CD14-positive monocyte (primary cell): ENCODE results near the gene GMDS. TPM values are rescaled to one million over a fixed set of nuclear protein-coding genes. Genes with fewer than 3 reads are reported as not detected.
A peak's percentile ranks its signal among the peaks of the same experiment; 100 is the strongest.

ENCODE experiments used
- DNase-seq, 3 donors: peaks; one replicate each; pipeline ENCODE4 v3.0.0-alpha.2; 2011 to 2022
- H2AFZ ChIP-seq: 2 replicates; pipeline ENCODE4 v1.6.0; 2012; ENCODE audit warnings: mild to moderate bottlenecking, low read depth, low read length, inconsistent platforms; ENCODE audit not compliant: insufficient read depth, poor library complexity, severe bottlenecking
- H3K27ac ChIP-seq, 2 donors: 1 replicate in 1 of 2; 2 replicates in 1 of 2; pipeline ENCODE4 v1.5.1; 2012 to 2013; ENCODE audit warnings: low read length in 2 of 2, control low read depth in 1 of 2, inconsistent platforms in 1 of 2, low read depth in 1 of 2, mild to moderate bottlenecking in 1 of 2
- H3K27me3 ChIP-seq, 2 donors: one replicate each; pipeline versions ENCODE4 v1.6.0 to v1.6.1; 2011 to 2013; ENCODE audit warnings: low read length in 2 of 2; ENCODE audit not compliant: control insufficient read depth in 2 of 2, insufficient read depth in 2 of 2
- H3K36me3 ChIP-seq, 2 donors: replicated peaks in 1 of 2; 1 replicate in 1 of 2; 2 replicates in 1 of 2; pipeline versions ENCODE4 v1.5.1 to v1.6.1; 2012 to 2013; ENCODE audit warnings: low read length in 2 of 2, control low read depth in 1 of 2, inconsistent platforms in 1 of 2, mild to moderate bottlenecking in 1 of 2; ENCODE audit not compliant: insufficient read depth in 2 of 2, control insufficient read depth in 1 of 2
- H3K4me1 ChIP-seq, 2 donors: 1 replicate in 1 of 2; 2 replicates in 1 of 2; pipeline versions ENCODE4 v1.5.1 to v1.6.1; 2012 to 2013; ENCODE audit warnings: low read length in 2 of 2, control low read depth in 1 of 2, inconsistent platforms in 1 of 2, mild to moderate bottlenecking in 1 of 2, moderate library complexity in 1 of 2; ENCODE audit not compliant: insufficient read depth in 2 of 2, control insufficient read depth in 1 of 2
- H3K4me2 ChIP-seq: replicated peaks from 2 replicates; pipeline ENCODE3; 2012; ENCODE audit warnings: low read length, moderate library complexity, mild to moderate bottlenecking; ENCODE audit not compliant: poor library complexity, severe bottlenecking; ENCODE audit errors: extremely low read depth
- H3K4me3 ChIP-seq, 3 experiments: fragments of 200-600 bp in 1 of 3; sonication (generic) in 1 of 3; replicated peaks in 1 of 3; 1 replicate in 2 of 3; 2 replicates in 1 of 3; pipeline ENCODE4 v1.5.1; 2011 to 2013; ENCODE audit warnings: low read length in 3 of 3, mild to moderate bottlenecking in 3 of 3, control low read depth in 2 of 3, low read depth in 2 of 3, inconsistent platforms in 1 of 3, moderate library complexity in 1 of 3
- H3K79me2 ChIP-seq: 2 replicates; pipeline ENCODE4 v1.6.0; 2012; ENCODE audit warnings: mild to moderate bottlenecking, control low read depth, inconsistent platforms, low read length, moderate library complexity; ENCODE audit not compliant: insufficient read depth
- H3K9ac ChIP-seq: 2 replicates; pipeline ENCODE4 v1.6.0; 2017; ENCODE audit warnings: low read length, mild to moderate bottlenecking; ENCODE audit not compliant: insufficient read depth, poor library complexity, severe bottlenecking
- H3K9me3 ChIP-seq, 2 donors: replicated peaks in 1 of 2; 1 replicate in 1 of 2; 2 replicates in 1 of 2; pipeline versions ENCODE4 v1.5.1 to v1.6.1; 2012 to 2013; ENCODE audit warnings: low read length in 2 of 2, control low read depth in 1 of 2; ENCODE audit not compliant: control insufficient read depth in 1 of 2, insufficient read depth in 1 of 2
- H4K20me1 ChIP-seq: 2 replicates; pipeline ENCODE4 v1.6.0; 2012; ENCODE audit warnings: mild to moderate bottlenecking, low read length, control low read depth, moderate library complexity; ENCODE audit not compliant: insufficient read depth
- H3K27ac Mint-ChIP-seq, 7 donors: one replicate each; pipeline ENCODE4 v1.8.0; 2020; ENCODE audit warnings: mild to moderate bottlenecking in 7 of 7, mixed read lengths in 7 of 7, moderate library complexity in 6 of 7, inconsistent platforms in 2 of 7
- H3K27me3 Mint-ChIP-seq, 3 donors: one replicate each; pipeline ENCODE4 v1.8.0; 2021 to 2022; ENCODE audit warnings: low read depth in 3 of 3, mild to moderate bottlenecking in 3 of 3, mixed read lengths in 3 of 3, moderate library complexity in 3 of 3, inconsistent platforms in 1 of 3
- H3K36me3 Mint-ChIP-seq, 2 donors: one replicate each; pipeline ENCODE4 v1.8.0; 2020; ENCODE audit warnings: mixed read lengths in 2 of 2, inconsistent platforms in 1 of 2, mild to moderate bottlenecking in 1 of 2
- H3K4me1 Mint-ChIP-seq: one replicate; pipeline ENCODE4 v1.8.0; 2020; ENCODE audit warnings: mild to moderate bottlenecking, mixed read lengths
- H3K4me3 Mint-ChIP-seq, 2 donors: one replicate each; pipeline ENCODE4 v1.8.0; 2020; ENCODE audit warnings: mild to moderate bottlenecking in 2 of 2, mixed read lengths in 2 of 2, moderate library complexity in 1 of 2
- H3K9me3 Mint-ChIP-seq, 7 donors: one replicate each; pipeline ENCODE4 v1.8.0; 2020 to 2022; ENCODE audit warnings: mixed read lengths in 7 of 7, mild to moderate bottlenecking in 6 of 7, moderate library complexity in 6 of 7, inconsistent platforms in 2 of 7
- CTCF ChIP-seq: fragments of 200-600 bp; IDR thresholded peaks from one replicate; pipeline ENCODE4 v1.8.0; 2022; ENCODE audit warnings: antibody characterized with exemption, mild to moderate bottlenecking
- WGBS: methylation state at CpG from one replicate; pipeline ENCODE4 v1.1.5; 2013; ENCODE audit warnings: missing lambda C conversion rate; ENCODE audit not compliant: insufficient coverage; 5-methylcytosine and 5-hydroxymethylcytosine counted together
- intact Hi-C, 2 donors: fragments of 100-400 bp; cut with micrococcal nuclease; formaldehyde crosslinking; loops; one replicate each; pipeline versions ENCODE4 v1.15.0 to v1.15.1; 2023
- polyA plus RNA-seq, 3 donors: library from polyadenylated mRNA; depleted of rRNA in 1 of 3; unstranded in 2 of 3; stranded (reverse) in 1 of 3; fragments of 300-500 nt in 2 of 3; fragments of >200 nt in 1 of 3; fragmentation: Illumina TruSeq in 2 of 3; gene quantifications; 1 replicate in 2 of 3; 2 replicates in 1 of 3; pipeline ENCODE4 v1.2.3, GENCODE V29; 2012 to 2021

GMDS gene
- polyA plus RNA-seq, 3 donors = 10.5 to 19.9 (median 17.6) TPM

DNA sequence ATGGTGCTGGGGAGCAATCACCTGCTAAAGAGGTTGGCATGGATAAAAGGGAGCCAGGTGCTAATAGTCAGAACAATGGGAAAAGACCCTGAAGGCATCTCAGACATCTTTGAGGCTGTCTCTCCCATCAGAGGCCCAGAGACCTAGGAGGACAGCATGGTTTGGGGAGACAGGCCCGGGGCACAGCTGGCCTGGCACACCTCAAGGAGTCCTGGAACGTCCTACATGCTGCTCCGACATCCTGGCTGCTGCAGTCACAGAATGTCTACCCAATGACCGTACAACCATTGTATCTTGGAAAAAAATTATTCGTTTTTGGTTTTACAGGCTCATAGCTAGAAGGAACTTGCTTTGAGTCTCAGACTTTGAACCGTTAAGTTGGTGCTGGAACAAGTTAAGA lies 4.4 kb downstream of the GMDS start:
- 96% methylated on average over 6 of the region's 6 CpGs for WGBS
- DNase-seq = no peak
- Histone ChIP-seq H3K4me3 (no peak overlapping the region), H3K36me3 (no peaks in the 10 kb centered on the region), H3K27ac (no peak overlapping the region), H3K9me3 (no peaks in the 10 kb centered on the region), H3K4me1 (peaks cover 19 to 27% of the 10 kb centered on the region in 2 donors), H4K20me1 (peaks cover 3% of the 10 kb centered on the region), H2AFZ (no peak overlapping the region), H3K4me2 (no peak overlapping the region), H3K9ac (no peak overlapping the region), H3K79me2 (peaks cover 54% of the 10 kb centered on the region), H3K27me3 (no peaks in the 10 kb centered on the region)
- peaks cover 3 to 7% (median 3%) of the 10 kb centered on the region in 3 donors for H3K27me3 Mint-ChIP-seq
- no peak overlapping the region for H3K4me3 Mint-ChIP-seq
- peaks cover 0 to 4% (median 0%) of the 10 kb centered on the region in 7 donors for H3K9me3 Mint-ChIP-seq
- H3K36me3 Mint-ChIP-seq = peaks cover 0 to 3% of the 10 kb centered on the region in 2 donors
- TF ChIP-seq CTCF = no peak
- peak overlapping the region in 2 of 7 donors; percentile 7 to 35 for H3K27ac Mint-ChIP-seq
- intact Hi-C loops = loop anchor here (10.0 kb wide), 4 partner anchors 304 to 626 kb away; partner anchors contain the start of gene WRNIP1 (in 1 of the 2)
- H3K4me1 Mint-ChIP-seq = peaks cover 20% of the 10 kb centered on the region

DNA sequence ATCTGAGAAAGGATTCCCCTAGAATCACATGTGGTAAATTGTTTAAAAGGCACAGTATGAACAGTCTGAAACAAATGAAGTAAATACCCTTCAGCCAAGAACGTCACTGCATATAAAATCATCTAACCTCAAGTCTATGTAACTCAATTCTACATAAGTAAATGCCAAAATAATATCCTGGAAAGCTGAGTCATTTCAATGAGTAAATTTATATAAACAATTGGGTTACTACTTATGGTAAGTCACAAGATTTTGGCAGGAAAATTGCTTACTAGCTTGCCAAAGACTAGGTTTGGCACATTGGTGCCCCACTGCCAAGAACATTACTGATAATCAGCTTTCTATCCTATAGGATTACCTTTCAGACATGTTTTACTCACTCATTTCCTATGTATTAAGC lies 8.4 kb downstream of the GMDS start:
- Histone ChIP-seq H3K4me2 (no peak overlapping the region), H3K9me3 (no peaks in the 10 kb centered on the region), H3K27ac (no peak overlapping the region), H3K4me1 (no peaks in the 10 kb centered on the region), H3K79me2 (peaks cover 33% of the 10 kb centered on the region), H2AFZ (no peak overlapping the region), H4K20me1 (no peaks in the 10 kb centered on the region), H3K36me3 (no peaks in the 10 kb centered on the region), H3K4me3 (no peak overlapping the region), H3K27me3 (no peaks in the 10 kb centered on the region), H3K9ac (no peak overlapping the region)
- Mint-ChIP-seq H3K9me3 (no peaks in the 10 kb centered on the region), H3K4me1 (no peaks in the 10 kb centered on the region), H3K27me3 (peaks cover 0 to 1% (median 0%) of the 10 kb centered on the region in 3 donors), H3K36me3 (peaks cover 0 to 3% of the 10 kb centered on the region in 2 donors), H3K27ac (no peak overlapping the region), H3K4me3 (no peak overlapping the region)
- no peak for TF ChIP-seq CTCF
- DNase-seq = no peak
- no CpG with 5 or more reads among the region's 1 CpG for WGBS
- intact Hi-C loops = no loop called here
